ENCODE data around the gene REP15.

Gene REP15

GRCh38 chr12:27710592-27711316 is 14.5 kb downstream of the REP15 start, which contains the start of gene MRPS35 (continued):
- TF ChIP-seq ZNF280D (tag by site-specific recombination; IDR thresholded peaks at IDR 0.05) (no peak), HOXD13 (CRISPR knock-in tag; IDR thresholded peaks at IDR 0.05; ENCODE audit: borderline replicate concordance) (peak; percentile 60; the same call in 1 of the 2 replicates), ZBTB6 (tag by site-specific recombination; IDR thresholded peaks at IDR 0.05) (no peak), ZNF555 (tag by site-specific recombination; conservative IDR thresholded peaks at IDR 0.05) (no peak), ZNF548 (tag by site-specific recombination; IDR thresholded peaks at IDR 0.05) (no peak), PRDM10 (tag by site-specific recombination; IDR thresholded peaks at IDR 0.05) (peak; percentile 24; the same call in 1 of the 2 replicates), ZBTB21 (tag by site-specific recombination; IDR thresholded peaks at IDR 0.05) (peak; percentile 49; the same call in 1 of the 2 replicates), ZFP69B (tag by site-specific recombination; IDR thresholded peaks at IDR 0.05) (peak; percentile 83), ZNF404 (tag by site-specific recombination; IDR thresholded peaks at IDR 0.05) (no peak), ZNF704 (tag by site-specific recombination; IDR thresholded peaks at IDR 0.05) (no peak), ZNF544 (tag by site-specific recombination; IDR thresholded peaks at IDR 0.05) (no peak), ZNF223 (tag by site-specific recombination; IDR thresholded peaks at IDR 0.05) (no peak), ZSCAN5A (tag by site-specific recombination; IDR thresholded peaks at IDR 0.05) (0 out of 2 replicates have a peak, but pooled peaks have one; percentile 64), AEBP2 (tag by site-specific recombination; IDR thresholded peaks at IDR 0.05; ENCODE audit: borderline replicate concordance) (no peak), ZNF645 (tag by site-specific recombination; IDR thresholded peaks at IDR 0.05) (0 out of 2 replicates have a peak, but pooled peaks have one; percentile 75), ZNF202 (tag by site-specific recombination; IDR thresholded peaks at IDR 0.05; ENCODE audit: borderline replicate concordance) (no peak), ZNF571 (tag by site-specific recombination; IDR thresholded peaks at IDR 0.05) (no peak), ZNF623 (tag by site-specific recombination; IDR thresholded peaks at IDR 0.05) (peak; percentile 30; the same call in 1 of the 2 replicates), ZNF658 (tag by site-specific recombination; IDR thresholded peaks at IDR 0.05) (no peak), ZNF155 (tag by site-specific recombination; IDR thresholded peaks at IDR 0.05) (no peak), ZNF280C (tag by site-specific recombination; IDR thresholded peaks at IDR 0.05) (no peak), ZNF146 (tag by site-specific recombination; IDR thresholded peaks at IDR 0.05) (0 out of 2 replicates have a peak, but pooled peaks have one; percentile 30), ZNF654 (tag by site-specific recombination; IDR thresholded peaks at IDR 0.05; ENCODE audit: low read depth) (no peak)

Data from HEK293 (cell line).